Hematopoietic multipotent progenitor cell treated with erythropoietin and hydrocortisone succinate and interleukin-3 and kit ligand, for 4 days (in vitro differentiated cells): ENCODE data around the gene CHRNA9.

ENCODE experiments used
- DNase-seq: peaks from one replicate; pipeline ENCODE4 v3.0.0-alpha.2; 2015

CHRNA9 gene

DNA sequence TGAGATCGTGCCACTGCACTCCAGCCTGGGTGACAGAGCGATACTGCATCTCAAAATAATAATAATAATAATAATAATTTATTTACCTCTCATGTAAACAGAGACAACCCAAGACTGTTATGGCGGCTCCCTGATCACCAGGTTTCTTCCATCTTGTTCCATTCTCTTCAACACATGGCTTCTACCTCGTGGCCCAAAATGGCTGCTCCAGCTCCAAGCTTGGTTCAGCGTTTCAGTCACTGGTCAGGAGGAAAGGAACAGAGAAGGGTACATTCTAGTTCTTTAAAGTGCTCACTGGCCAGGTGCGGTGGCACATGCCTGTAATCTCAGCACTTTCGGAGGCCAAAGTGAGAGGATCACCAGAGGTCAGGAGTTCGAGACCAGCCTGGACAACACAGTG, 24.9 kb upstream of the CHRNA9 start:
- DNase-seq: no peak

DNA sequence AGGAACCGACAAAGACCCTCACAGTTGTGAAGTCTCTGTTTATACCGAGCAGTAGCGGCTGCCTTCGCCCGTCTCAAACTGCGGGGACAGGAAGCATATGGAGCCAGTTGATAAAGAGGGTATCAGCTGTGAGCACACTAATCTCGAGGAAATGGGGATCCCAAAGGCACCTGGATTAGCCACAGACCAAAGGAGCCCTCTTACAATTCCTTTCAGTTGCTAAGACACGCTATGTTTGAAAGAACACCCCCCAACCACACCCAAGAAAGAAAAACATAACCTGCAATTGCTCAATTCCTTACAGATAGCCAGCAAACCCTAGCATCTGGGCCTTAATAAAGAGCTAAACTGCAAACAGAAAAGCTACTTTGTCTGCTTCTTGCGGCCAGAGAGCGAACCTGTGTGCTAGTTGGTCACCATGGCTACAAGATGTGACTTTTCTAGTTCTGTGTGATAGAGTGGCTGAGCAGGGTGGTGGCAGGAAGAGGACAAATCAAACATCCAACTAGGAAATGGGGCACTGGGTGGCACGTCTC, 23.3 kb upstream of the CHRNA9 start:
- DNase-seq: peak; percentile 93

DNA sequence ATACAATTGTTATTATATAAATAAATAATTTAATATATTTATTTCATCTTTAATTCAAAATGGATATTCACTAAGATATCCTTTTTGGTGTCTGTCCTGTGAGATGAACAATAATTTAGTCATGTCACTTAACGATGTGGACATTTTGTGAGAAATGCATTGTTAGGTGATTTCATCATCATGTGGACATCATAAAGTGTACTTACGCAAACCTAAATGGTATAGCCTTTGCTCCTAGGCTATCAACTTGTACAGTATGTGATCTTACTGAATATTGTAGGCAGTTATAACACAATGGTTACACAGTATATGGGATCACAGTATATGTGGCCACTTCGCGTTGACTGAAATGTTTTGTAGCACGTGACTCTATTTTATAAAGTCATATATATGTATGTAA, 20.2 kb upstream of the CHRNA9 start:
- peak; percentile 49 for DNase-seq

DNA sequence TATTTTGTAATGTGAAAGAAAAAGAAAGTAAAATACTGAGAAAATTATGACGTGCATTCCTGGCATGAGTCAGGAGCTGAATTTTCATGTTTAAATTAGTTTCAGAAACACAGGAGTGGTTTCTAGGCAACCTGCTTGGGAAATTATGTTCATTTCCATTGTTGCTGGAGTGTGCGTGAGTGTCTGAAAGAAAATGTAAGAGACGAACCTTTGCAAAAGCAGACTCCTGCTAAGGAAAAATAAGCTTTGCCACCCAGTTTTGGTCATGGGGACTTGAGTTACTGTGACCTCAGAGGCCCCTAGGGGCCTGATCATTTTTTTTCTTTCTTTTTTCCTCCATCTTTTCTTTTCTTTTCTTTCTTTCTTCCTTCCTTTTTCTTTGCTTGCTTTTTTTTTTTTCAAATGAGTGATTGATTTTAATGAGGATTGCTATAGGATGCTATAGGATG, 18.8 kb upstream of the CHRNA9 start:
- DNase-seq: peak; percentile 36

DNA sequence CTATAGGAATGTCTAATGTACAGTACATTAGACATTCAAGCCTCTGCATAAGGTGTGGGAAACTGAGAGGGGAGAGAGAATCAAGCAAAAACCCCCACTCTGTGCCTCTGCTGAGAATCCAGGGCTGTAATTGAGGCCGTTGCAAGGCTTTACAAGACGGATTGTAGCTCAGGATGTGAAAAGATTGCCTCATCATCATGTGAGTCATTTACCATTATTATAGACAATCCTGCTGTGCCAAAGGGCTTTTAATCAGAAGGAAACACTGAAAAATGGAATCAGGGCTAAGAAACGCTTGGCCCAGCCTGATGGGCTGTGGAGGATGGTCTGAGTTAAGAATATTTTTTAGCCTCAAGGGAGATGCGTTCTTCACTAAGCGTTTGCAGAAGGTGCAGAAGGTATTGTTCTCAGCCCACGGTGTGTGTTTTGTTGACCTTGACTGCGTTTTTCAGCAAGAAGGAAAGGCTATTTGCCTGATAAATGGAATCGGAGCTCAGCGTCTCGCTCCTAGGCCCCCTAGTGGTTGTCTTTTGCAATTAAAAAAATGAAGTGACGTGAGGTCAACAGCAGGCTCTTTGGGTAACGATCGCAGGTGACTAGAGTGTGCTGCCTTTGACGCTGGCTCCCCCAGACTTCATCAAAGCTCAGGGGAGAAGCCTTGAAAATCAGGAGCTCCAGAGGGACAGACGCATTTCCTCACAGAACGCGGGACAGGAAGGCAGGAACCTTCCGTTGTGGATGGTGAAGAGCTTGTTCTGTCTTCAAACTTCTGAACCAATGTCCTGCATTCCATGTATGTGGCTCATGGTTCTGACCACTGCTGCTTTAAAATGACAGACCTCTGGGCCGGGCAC, 18.1 kb upstream of the CHRNA9 start:
- peak; percentile 89 for DNase-seq

DNA sequence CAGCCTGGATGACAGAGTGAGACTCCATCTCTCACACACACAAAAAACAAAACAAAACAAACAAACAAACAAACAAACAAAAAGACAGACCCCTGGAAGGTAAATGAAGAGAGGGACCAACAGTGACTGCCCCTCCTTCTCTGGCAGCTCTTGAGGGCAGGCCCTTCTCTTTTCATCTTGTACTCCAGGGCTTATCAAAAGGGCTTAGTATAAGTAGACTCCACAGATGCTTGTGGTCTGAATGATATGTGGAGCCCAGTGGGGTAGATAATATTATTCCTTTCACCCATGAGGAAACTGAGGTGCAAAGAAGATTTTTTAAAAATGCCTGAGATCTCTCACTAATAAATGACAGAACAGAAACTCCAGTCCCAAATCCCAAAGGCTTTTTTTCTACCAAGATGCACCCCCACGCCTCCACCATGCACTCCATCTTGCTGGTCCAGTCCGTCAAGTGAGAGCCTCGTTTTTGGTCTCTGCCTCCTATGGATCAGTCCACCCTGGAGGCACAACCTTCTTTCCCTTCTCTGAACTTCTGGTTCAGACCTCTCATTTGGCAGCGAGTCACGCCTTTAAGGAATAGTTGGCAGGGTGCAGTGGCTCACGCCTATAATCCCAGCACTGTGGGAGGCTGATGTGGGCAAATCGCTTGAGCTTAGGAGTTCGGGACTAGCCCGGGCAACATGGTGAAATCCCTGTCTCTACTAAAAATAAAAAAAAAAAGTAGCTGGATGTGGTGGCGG, 17.0 kb upstream of the CHRNA9 start:
- peak; percentile 61 for DNase-seq

DNA sequence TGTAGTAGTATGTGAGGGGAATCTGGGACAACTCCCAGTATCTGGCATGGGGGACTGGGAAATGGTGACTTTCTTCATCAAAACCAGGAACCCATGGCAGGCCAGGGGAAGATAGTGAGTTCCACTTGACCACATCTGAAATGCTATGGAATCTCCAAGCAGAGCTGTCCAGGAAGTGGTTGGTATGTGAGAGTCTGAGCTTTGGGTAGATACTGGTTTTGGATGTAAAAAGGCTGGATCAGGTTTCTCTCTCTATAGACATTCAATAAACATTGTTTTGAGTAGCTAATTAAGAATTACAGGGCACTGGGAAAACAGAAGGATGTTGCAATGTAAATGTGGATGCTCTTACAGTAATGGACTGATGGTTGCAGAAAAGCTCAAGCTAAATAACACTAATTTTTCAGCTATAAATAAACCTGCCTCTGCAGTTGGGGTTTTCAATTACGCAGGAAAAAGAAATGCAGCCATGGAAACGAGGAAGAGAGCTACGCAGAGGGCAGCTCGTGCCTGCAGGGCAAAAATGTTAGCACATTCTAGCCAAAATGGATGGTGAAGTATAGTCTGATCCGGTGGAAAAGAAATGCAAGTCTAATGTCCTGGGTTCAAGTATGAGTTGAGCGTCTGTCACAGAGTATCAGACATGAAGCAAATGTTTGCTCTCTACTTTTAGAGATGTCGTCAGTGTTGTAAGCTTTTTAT, 13.4 kb upstream of the CHRNA9 start:
- DNase-seq: peak; percentile 12

DNA sequence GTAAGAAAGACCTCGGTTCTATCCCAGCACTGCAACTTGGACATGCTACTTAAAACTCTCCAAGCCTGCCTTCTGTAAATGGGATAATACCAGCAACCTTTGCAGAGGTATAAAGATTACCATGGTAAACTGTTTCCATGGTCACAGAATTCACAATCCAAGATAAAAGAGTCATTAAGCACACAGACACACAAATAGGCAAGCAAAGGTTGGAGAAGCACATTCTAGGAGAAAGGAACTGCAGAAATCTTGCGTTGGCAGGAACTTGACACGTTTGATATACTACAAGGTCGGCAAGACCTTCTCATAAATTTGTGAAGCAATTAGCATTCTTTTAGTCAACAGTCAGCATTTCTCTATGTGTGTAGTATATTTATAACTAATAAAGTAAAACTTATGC, 12.3 kb upstream of the CHRNA9 start:
- no peak for DNase-seq

DNA sequence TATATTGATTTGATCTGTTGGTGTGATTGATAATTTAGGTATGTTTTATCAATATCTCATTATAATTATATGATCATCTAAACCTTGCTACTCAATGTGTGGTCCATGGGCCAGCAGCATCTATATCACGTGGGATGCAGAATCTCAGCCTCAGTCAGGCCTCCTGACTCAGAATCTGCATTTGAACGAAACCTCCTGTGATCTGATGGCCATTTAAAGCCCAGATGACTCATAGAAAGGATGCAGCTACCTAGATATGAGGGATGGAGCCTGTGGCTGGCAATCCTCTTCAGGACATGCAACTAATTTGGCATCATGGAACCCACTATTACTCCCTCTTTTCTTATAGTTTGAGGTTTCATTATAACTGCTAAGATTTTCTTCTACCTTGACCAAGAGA, 11.3 kb upstream of the CHRNA9 start:
- DNase-seq: no peak

DNA sequence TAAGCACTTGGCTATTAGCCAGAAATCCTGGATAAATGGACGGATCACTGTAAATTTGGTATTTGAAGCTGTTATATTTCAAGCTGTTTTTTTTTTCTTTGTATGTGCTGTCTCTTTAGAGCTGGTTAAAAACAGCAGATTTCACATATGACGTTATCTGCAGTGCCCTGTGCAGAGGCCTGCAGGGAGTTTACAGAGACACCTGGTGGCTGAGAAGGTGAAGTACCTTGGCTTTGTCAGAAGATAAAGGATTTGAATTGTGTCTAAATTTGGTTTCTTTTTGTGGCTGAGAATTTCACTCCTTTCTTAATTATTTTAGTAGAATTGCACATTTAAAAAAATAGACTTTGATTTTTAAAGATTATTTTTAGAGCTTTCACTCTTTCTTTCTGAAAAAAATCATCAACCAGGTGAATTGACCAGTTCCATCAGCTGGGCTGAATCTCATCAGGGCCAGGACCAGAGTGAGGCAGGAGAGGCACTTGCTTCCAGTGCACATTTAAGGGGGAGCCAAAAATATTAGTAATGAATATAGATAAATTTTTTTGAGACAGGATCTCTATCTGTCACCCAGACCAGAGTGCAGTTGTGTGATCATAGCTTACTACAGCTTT, 9.6 kb upstream of the CHRNA9 start:
- DNase-seq: peak; percentile 92

DNA sequence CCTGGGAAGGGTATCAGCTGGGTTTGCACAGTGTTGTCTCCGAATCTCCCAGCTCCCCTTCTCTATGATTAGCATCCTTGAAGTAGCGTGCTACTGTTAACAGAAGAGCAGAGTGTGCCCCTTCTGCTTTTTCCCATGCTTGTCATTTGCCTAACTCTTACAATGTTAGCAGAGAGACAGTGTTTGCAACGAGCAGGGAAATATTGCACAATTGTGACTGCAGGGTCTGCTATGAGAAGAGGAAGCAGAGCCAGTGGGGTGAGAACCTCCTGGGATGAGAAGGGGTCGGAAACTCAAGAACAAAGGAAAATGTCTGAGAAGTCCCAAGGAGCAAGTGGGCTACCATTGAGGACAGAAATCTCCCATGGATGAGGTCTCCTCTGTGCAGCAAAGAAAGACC, 7.8 kb upstream of the CHRNA9 start:
- DNase-seq: peak; percentile 80

DNA sequence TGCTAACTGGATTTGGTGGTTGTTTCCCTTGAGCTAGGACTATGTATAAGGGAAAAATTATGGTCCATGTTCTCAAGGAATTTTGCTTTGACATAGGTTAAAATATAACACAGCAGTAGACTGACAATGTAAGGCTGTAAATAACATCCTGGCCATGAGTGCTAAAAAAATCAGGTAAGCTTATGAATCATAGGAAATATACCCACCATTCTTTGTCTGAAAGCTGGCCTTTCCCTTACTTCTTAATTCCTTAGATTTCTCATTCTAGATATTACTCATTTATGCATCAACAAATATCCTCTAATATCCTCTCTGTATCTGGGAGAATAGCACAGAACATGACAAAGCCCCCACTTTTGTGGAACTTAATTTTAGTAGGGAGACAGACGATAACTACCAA, 6.8 kb upstream of the CHRNA9 start:
- no peak for DNase-seq

DNA sequence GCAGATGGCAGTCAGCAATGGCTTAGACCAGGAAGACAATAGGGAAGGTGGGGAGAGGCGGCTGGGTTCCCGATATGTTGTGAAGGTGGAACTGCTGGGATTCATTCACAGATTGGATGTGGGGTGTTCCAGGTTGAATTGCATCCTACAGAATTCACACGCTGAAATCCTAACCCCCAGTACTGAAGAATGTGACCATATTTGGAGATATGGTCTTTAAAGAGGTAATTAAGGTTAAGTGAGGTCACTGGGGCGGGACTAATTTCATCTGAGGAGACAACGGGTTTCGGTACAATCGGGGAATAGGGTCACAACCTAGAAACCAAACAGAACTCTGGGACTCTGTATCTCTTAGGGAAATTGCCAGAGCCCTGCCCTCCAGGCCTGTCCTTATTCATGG, 5.3 kb upstream of the CHRNA9 start:
- no peak for DNase-seq

DNA sequence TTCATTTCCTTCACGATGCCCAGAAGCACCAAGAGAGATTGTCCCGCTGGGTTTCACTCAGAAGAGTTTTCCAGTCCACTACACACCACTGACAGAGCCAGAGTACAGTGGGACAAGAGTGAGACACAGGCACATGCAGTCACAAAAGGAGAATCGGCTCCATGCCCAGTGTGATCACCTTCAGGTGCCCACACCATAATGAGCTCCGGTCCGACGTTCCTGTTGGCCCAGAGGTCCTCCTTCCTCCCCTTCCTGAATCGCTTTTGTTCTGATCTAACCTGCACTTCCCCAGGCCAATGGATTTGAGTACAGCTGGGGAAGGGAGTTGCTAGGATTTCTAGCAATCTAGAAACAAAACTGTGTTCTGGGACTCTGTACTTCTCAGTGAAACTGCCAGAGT, 4.6 kb upstream of the CHRNA9 start:
- no peak for DNase-seq

DNA sequence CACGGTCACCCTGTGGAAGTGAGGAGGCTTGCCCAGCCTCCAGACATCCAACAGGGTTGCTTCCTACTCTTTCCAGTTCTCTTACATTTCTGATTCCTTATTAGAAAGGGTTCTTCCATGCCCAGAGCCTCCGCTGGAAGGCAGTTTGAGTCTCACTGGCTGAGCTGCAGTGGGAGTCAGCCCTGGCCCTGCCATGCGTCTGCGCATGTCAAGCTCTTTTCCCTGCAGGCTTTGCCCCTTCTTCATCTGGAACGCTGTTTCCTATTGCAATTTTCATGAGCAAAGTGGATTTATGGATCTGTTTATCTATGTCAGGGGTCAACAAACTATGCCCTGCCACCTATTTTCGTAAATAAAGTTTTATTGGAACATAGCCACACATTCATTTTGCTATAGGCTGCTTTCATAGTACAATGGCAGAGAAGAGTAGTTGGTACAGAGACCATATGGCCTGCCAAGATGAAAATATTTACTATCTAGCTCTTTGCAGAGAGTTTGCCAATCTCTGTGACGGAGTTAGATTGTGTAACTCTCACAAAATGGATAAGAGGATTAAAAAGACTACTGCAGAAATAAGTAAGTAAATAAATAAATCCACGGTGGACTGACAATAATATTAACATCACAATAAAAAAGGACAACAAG, 3.9 kb upstream of the CHRNA9 start:
- no peak for DNase-seq

DNA sequence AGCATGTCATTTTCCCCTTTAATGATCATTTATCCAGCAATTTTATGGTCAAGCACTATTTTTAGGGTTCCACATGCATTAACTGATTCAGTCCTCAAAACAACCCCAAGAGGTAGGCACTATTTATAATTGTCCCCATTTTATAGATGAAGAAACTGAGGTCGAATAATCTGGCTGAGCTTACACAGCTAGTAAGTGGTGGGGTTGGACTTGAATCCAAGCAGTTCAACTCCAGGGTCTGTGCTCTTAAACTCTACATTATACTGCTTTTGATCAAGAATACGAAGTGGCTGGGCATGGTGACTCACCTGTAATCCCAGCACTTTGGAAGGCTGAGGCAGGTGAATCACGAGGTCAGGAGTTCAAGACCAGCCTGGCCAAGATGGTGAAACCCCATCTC, 3.2 kb upstream of the CHRNA9 start:
- DNase-seq: no peak

DNA sequence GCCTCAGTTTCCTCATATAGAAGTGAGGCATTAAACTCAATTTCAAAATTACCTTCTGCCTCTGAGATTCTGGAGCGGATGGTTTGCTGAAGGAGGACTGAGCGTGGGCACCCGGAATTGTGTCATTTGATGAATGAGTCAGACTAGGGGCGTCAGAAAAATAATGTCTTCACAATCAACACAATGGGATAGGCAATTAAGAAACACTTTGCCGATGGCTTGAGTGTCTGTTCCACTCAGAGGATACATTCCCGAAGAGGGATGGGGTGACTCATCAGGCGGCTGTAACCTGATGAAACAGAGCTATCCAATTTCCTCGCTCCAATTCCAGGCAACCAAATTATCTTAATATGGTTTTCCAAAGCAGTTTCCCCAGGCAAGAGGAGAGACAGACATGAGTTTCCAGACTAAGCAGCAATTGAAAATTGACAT, 1.2 kb upstream of the CHRNA9 start:
- no peak for DNase-seq

DNA sequence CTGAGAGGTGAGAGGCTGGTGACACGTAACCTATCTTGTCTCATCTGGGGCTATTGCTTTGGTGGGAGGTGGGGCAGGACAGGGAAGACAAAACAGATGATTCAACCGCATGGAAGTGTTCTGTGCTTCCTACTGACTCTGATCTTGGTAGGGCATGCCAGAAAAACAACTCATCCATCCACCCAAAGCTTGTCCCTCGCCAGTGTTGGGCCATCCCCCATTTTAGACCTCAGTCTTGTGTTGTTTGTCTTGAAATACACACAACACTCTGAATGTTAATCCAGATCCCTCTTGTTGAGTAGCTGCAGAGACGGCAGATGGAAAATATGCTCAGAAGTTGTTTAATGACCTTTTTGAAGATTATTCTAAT, 377 bp downstream of the CHRNA9 start:
- DNase-seq: no peak

DNA sequence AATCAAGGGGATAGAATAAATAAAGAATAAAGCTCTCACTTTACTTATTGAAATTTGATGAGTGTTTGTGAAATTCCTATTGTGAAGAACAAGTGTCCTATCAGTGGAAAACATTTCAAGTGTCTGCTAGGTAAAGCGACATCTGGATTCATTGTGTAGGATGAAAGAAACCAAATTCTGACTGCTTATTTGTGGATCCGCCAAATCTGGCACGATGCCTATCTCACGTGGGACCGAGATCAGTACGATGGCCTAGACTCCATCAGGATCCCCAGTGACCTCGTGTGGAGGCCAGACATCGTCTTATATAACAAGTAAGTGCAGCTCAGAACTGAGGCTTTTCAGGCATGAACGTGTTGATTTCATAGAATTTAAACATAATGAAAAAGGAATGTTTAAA, 1.9 kb downstream of the CHRNA9 start:
- DNase-seq: no peak

DNA sequence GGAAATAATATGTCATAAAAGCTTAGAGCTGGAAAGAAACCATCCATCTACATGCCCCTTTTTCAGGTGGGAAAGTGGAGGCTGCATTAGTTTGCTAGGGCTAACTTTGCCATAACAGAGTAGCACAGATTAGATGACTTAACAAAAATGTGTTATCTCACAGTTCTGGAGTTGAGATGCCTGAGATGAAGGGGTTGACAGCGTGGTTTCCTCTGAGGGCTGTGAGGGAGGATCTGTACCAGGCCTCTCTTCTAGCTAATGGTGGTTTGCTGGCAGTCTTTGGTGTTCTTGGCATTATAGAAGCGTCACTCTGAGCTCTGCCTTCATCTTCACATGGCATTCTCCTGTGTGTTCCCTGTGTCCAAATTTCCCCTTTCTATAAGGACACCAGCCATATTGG, 2.4 kb downstream of the CHRNA9 start:
- DNase-seq: peak; percentile 46

DNA sequence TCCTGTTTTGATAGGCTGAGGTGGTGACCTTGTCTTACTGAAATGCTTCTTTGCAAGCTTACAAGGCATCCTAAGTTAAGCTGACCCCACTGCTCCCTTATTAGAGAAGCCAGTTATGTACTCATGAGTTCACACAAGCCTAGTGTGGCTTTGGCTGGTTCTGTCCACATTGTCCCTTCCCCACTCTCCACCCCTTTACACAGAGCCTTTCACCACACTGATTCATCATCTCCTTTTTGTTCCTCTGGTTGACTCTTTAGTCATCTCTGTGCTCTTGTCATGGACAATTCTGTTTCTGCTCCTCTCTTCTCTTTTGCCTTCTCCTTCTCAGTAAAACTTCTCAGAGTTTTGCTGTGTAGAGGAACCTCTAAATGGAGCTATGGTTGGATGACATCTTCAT, 4.9 kb downstream of the CHRNA9 start:
- DNase-seq: no peak

DNA sequence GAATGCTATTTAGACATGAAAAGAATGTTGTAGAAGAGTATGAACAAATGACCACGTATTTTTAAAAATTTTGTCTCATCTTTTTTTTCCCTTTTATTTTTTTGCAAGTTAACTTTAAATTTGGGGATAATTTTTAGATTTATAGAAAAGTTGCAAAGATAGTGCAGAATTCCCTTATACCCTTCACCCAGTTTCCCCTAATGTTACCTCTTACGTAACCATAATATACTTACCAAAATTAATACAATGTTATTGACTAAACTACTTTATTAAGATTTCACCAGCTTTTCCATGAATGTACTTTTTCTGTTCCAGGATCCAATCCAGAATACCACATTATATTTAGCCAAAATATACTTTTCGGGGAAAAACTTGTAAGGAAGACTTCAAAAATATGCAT, 12.3 kb downstream of the CHRNA9 start:
- DNase-seq: no peak

DNA sequence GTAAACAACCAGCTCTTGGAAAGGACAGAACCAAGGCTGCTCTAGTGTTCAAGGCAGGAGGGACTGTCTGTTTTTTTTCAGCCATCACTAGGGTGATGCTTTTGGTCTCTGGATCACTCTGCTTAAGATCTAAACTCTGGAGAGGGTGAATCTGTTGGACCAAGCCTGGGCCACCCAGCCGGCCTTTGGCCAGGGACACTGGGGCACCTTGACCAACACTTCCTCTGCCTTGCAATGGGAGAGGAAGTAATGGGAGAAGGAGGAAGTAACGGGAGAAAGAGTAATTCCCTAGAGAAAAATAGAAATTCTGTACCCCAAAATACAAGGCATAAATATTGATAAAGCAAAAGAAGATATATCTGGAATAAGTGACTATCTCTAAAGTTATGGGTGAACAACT, 12.9 kb downstream of the CHRNA9 start:
- no peak for DNase-seq
